Activated B cell treated with CpG ODN at 0.5 μM for 24 hours (primary cell): ENCODE data around the gene PDZD11. TPM values are rescaled to one million over a fixed set of nuclear protein-coding genes. Genes with fewer than 3 reads are reported as not detected.
"Not testable (repeated sequence)": the region's sequence is repeated elsewhere in the genome, so short reads cannot be mapped to it uniquely, and the experiment has no call there.

Experiments used
- ATAC-seq: fragments of 200-7000 bp; cut with Tn5 transposase; one replicate; pipeline ENCODE4 v1.10.0; 2021; ENCODE audit warnings: low read depth, mild to moderate bottlenecking, moderate library complexity
- CTCF ChIA-PET: fragments of 350-600 bp; sonication (Branson Sonifier 250); formaldehyde crosslinking; loops from one replicate; lab custom pipeline; 2021; ENCODE audit warnings: antibody characterized with exemption; lab: Charles Lee
- POLR2A ChIA-PET: fragments of 350-600 bp; sonication (Branson Sonifier 250); formaldehyde crosslinking; loops from one replicate; lab custom pipeline; 2021; ENCODE audit warnings: antibody characterized with exemption; lab: Charles Lee
- DNase-seq: peaks from one replicate; pipeline ENCODE4 v3.0.0; 2022
- H3K27ac Mint-ChIP-seq: one replicate; pipeline ENCODE4 v1.8.0; 2020; ENCODE audit warnings: mixed read lengths
- H3K27me3 Mint-ChIP-seq: one replicate; pipeline ENCODE4 v1.8.0; 2021; ENCODE audit warnings: mixed read lengths
- H3K36me3 Mint-ChIP-seq: one replicate; pipeline ENCODE4 v1.8.0; 2021; ENCODE audit warnings: low read depth, mixed read lengths
- H3K4me1 Mint-ChIP-seq: one replicate; pipeline ENCODE4 v1.8.0; 2021; ENCODE audit warnings: mixed read lengths
- H3K4me3 Mint-ChIP-seq: one replicate; pipeline ENCODE4 v1.8.0; 2020; ENCODE audit warnings: mild to moderate bottlenecking, mixed read lengths
- H3K9me3 Mint-ChIP-seq: one replicate; pipeline ENCODE4 v1.8.0; 2020; ENCODE audit warnings: mixed read lengths
- CTCF ChIP-seq: fragments of 200-600 bp; IDR thresholded peaks from one replicate; pipeline ENCODE4 v1.8.0; 2022; ENCODE audit warnings: antibody characterized with exemption, mild to moderate bottlenecking
- intact Hi-C: fragments of 100-400 bp; cut with micrococcal nuclease; formaldehyde crosslinking; loops from one replicate; pipeline ENCODE4 v1.15.1; 2024
- total RNA-seq: library from RNA; stranded (reverse); gene quantifications from 2 replicates; pipeline ENCODE4 v1.2.3, GENCODE V29; 2022

PDZD11 gene
- total RNA-seq, 1 donor from 2014 or later: 17.1 TPM

- CTCF ChIA-PET: no interaction called here
- Mint-ChIP-seq H3K36me3 (peaks cover 9% of the 10 kb centered on the region), H3K27me3 (no peaks in the 10 kb centered on the region), H3K4me3 (no peak overlapping the region), H3K27ac (no peak overlapping the region), H3K4me1 (no peaks in the 10 kb centered on the region), H3K9me3 (no peaks in the 10 kb centered on the region)
- ATAC-seq (no peak), DNase-seq (no peak)
- no peak for TF ChIP-seq CTCF
- POLR2A ChIA-PET: no interaction called here
- intact Hi-C loops: no loop called here
These were observed 10.6 kb downstream of the PDZD11 start for GRCh38 chrX:70279081-70279480.

- H3K27ac Mint-ChIP-seq: not testable (repeated sequence)
These were observed 15.7 kb downstream of the PDZD11 start for GRCh38 chrX:70274029-70274428.

GRCh38 chrX:70268034-70268433, 21.7 kb downstream of the PDZD11 start, which contains the start of gene ARR3:
TSS of gene ARR3 (plus strand) at chrX:70268334. CDS start at chrX:70269386, 1,052 bp downstream.
- Mint-ChIP-seq H3K4me3 (no peak within 1 kb of the TSS), H3K36me3 (no peaks in the 10 kb centered on the region), H3K4me1 (no peaks in the 10 kb centered on the region), H3K9me3 (no peaks in the 10 kb centered on the region), H3K27me3 (no peaks in the 10 kb centered on the region), H3K27ac (no peak within 1 kb of the TSS)
- intact Hi-C loops: no loop called here
- no peak for TF ChIP-seq CTCF
- no peak for ATAC-seq
- no peak for DNase-seq
- ChIA-PET CTCF (no interaction called here), POLR2A (no interaction called here)

More at GRCh38 chrX:70274029-70274428, 15.7 kb downstream of the PDZD11 start:
- H3K27me3 Mint-ChIP-seq, CTCF ChIA-PET, DNase-seq, H3K9me3 Mint-ChIP-seq, ATAC-seq, POLR2A ChIA-PET, intact Hi-C loops, H3K4me1 Mint-ChIP-seq, H3K36me3 Mint-ChIP-seq, H3K4me3 Mint-ChIP-seq: not testable (repeated sequence)

GRCh38 chrX:70264784-70265183, 24.9 kb downstream of the PDZD11 start:
- DNase-seq: no peak
- TF ChIP-seq CTCF: no peak
- no peaks in the 10 kb centered on the region for H3K4me1 Mint-ChIP-seq
- no peak for ATAC-seq
- no peak overlapping the region for H3K4me3 Mint-ChIP-seq
- H3K27me3 Mint-ChIP-seq: no peaks in the 10 kb centered on the region
- no peaks in the 10 kb centered on the region for H3K36me3 Mint-ChIP-seq
- H3K9me3 Mint-ChIP-seq: no peaks in the 10 kb centered on the region
- ChIA-PET POLR2A (no interaction called here), CTCF (no interaction called here)
- H3K27ac Mint-ChIP-seq: no peak overlapping the region
- intact Hi-C loops: no loop called here

- Mint-ChIP-seq H3K9me3 (no peaks in the 10 kb centered on the region), H3K4me3 (no peak overlapping the region), H3K27me3 (no peaks in the 10 kb centered on the region), H3K36me3 (no peaks in the 10 kb centered on the region), H3K27ac (no peak overlapping the region), H3K4me1 (no peaks in the 10 kb centered on the region)
- ATAC-seq: no peak
- no peak for DNase-seq
- no peak for TF ChIP-seq CTCF
- POLR2A ChIA-PET: no interaction called here
- CTCF ChIA-PET: interaction anchor here (1.6 kb wide), 1 partner anchor 171 kb away, joined by 3 read pairs; no protein-coding TSS in a partner anchor
- intact Hi-C loops: loop anchor here (1.0 kb wide), 1 partner anchor 170 kb away; no protein-coding TSS in a partner anchor
These were observed 26.7 kb downstream of the PDZD11 start for GRCh38 chrX:70262952-70263567.
